ENCODE data around the gene ASB6.
"Not testable (repeated sequence)": the region's sequence is repeated elsewhere in the genome, so short reads cannot be mapped to it uniquely, and the experiment has no call there.

The ASB6 gene

GRCh38 chr9:129640871-129641749 lies 841 bp downstream of the ASB6 start:
- H3K4me1 ChIP-seq (ENCODE audit: control insufficient read depth in 1 of 2, insufficient read depth in 2 of 2, low read length in 2 of 2): peaks cover 11 to 22% of the 10 kb centered on the region in 2 donors
- no peaks in the 10 kb centered on the region for H3K9me3 ChIP-seq (ENCODE audit: control insufficient read depth in 1 of 2, low read length in 2 of 2)
- peak overlapping the region; percentile 81 to 95 for H3K4me3 ChIP-seq (ENCODE audit: low read depth in 1 of 2, low read length in 2 of 2)
- peak overlapping the region; percentile 16 for H3K27ac ChIP-seq (ENCODE audit: low read length)
- H3K36me3 ChIP-seq (ENCODE audit: control insufficient read depth in 1 of 2, insufficient read depth in 2 of 2, low read length in 2 of 2): peaks cover 11 to 28% of the 10 kb centered on the region in 2 donors
- no peaks in the 10 kb centered on the region for H3K27me3 ChIP-seq (ENCODE audit: low read depth, low read length)

- H3K27ac ChIP-seq (ENCODE audit: low read length): no peak overlapping the region
- peak overlapping the region; percentile 81 to 95 for H3K4me3 ChIP-seq (ENCODE audit: low read depth in 1 of 2, low read length in 2 of 2)
- no peaks in the 10 kb centered on the region for H3K27me3 ChIP-seq (ENCODE audit: low read depth, low read length)
- no peaks in the 10 kb centered on the region for H3K9me3 ChIP-seq (ENCODE audit: control insufficient read depth in 1 of 2, low read length in 2 of 2)
- H3K36me3 ChIP-seq (ENCODE audit: control insufficient read depth in 1 of 2, insufficient read depth in 2 of 2, low read length in 2 of 2): peaks cover 12 to 31% of the 10 kb centered on the region in 2 donors
- peaks cover 11 to 22% of the 10 kb centered on the region in 2 donors for H3K4me1 ChIP-seq (ENCODE audit: control insufficient read depth in 1 of 2, insufficient read depth in 2 of 2, low read length in 2 of 2)
Observed at GRCh38 chr9:129640086-129640870, 1.7 kb downstream of the ASB6 start.

DNA sequence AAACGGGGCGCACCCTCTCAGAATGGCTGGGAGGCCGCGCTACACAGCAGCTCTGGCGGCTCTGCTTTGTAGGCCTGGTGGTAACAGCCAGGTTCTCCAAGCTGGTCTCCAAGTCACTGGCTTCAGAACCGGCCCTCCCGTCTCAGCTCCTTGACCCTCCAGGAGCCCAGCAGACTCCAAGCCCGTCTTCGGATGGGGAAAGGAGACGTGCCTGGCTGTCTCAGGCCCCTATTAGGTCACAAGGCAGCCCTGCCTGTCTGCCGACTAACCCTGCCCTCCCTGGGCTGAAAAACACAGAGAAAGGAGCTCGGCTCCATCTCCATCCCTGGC lies 2.2 kb downstream of the ASB6 start:
- Histone ChIP-seq H3K27ac (ENCODE audit: low read length) (no peak overlapping the region), H3K27me3 (ENCODE audit: low read depth, low read length) (no peaks in the 10 kb centered on the region), H3K36me3 (ENCODE audit: control insufficient read depth in 1 of 2, insufficient read depth in 2 of 2, low read length in 2 of 2) (peaks cover 17 to 37% of the 10 kb centered on the region in 2 donors), H3K4me3 (ENCODE audit: low read depth in 1 of 2, low read length in 2 of 2) (no peak overlapping the region), H3K9me3 (ENCODE audit: control insufficient read depth in 1 of 2, low read length in 2 of 2) (no peaks in the 10 kb centered on the region), H3K4me1 (ENCODE audit: control insufficient read depth in 1 of 2, insufficient read depth in 2 of 2, low read length in 2 of 2) (peaks cover 11 to 22% of the 10 kb centered on the region in 2 donors)

DNA sequence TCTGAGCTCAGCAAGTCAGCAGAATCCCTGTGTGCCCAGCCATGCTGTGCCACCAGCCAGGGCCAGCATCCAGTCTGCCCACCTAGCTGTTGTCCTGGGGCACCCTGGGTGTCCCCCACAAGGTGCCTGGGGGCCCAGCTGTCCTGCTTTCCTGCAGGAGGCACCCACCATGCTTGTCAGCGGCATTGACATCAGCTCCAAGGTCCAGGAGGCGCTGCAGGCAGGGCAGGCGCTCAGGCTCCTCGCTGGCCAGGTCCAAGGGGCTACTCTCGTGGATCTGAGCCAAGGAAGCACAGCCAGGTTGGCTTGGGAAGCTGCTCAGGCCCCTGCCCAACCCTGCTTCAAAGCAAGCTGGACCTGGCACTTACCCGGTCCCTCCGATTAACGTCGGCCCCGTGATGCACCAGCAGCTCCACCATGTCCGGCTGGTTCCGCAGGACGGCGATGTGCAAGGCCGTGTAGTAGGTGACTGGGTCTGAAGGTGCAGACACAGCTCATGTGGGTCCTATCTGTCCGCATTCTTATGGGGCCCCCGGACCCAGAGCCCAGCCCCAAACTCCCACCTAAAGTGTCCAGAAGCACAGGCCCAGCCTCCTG lies 2.8 kb downstream of the ASB6 start:
- Histone ChIP-seq H3K27ac (ENCODE audit: low read length) (no peak overlapping the region), H3K9me3 (ENCODE audit: control insufficient read depth in 1 of 2, low read length in 2 of 2) (no peaks in the 10 kb centered on the region), H3K4me3 (ENCODE audit: low read depth in 1 of 2, low read length in 2 of 2) (no peak overlapping the region), H3K27me3 (ENCODE audit: low read depth, low read length) (no peaks in the 10 kb centered on the region), H3K4me1 (ENCODE audit: control insufficient read depth in 1 of 2, insufficient read depth in 2 of 2, low read length in 2 of 2) (peaks cover 11 to 22% of the 10 kb centered on the region in 2 donors), H3K36me3 (ENCODE audit: control insufficient read depth in 1 of 2, insufficient read depth in 2 of 2, low read length in 2 of 2) (peaks cover 20 to 43% of the 10 kb centered on the region in 2 donors)

- H3K9me3 ChIP-seq (ENCODE audit: control insufficient read depth in 1 of 2, low read length in 2 of 2): no peaks in the 10 kb centered on the region
- H3K4me1 ChIP-seq (ENCODE audit: control insufficient read depth in 1 of 2, insufficient read depth in 2 of 2, low read length in 2 of 2): peaks cover 11 to 22% of the 10 kb centered on the region in 2 donors
- H3K36me3 ChIP-seq (ENCODE audit: control insufficient read depth in 1 of 2, insufficient read depth in 2 of 2, low read length in 2 of 2): peaks cover 31 to 55% of the 10 kb centered on the region in 2 donors
- H3K27me3 ChIP-seq (ENCODE audit: low read depth, low read length): no peaks in the 10 kb centered on the region
- no peak overlapping the region for H3K4me3 ChIP-seq (ENCODE audit: low read depth in 1 of 2, low read length in 2 of 2)
- no peak overlapping the region for H3K27ac ChIP-seq (ENCODE audit: low read length)
Observed at GRCh38 chr9:129637673-129638439, 4.1 kb downstream of the ASB6 start.

- H3K4me1 ChIP-seq (ENCODE audit: control insufficient read depth in 1 of 2, insufficient read depth in 2 of 2, low read length in 2 of 2): peaks cover 11 to 22% of the 10 kb centered on the region in 2 donors
- H3K9me3 ChIP-seq (ENCODE audit: control insufficient read depth in 1 of 2, low read length in 2 of 2): no peaks in the 10 kb centered on the region
- no peak overlapping the region for H3K27ac ChIP-seq (ENCODE audit: low read length)
- no peaks in the 10 kb centered on the region for H3K27me3 ChIP-seq (ENCODE audit: low read depth, low read length)
- H3K4me3 ChIP-seq (ENCODE audit: low read depth in 1 of 2, low read length in 2 of 2): no peak overlapping the region
- H3K36me3 ChIP-seq (ENCODE audit: control insufficient read depth in 1 of 2, insufficient read depth in 2 of 2, low read length in 2 of 2): peaks cover 34 to 61% of the 10 kb centered on the region in 2 donors
Observed at GRCh38 chr9:129637102-129637501, 4.8 kb downstream of the ASB6 start.

DNA sequence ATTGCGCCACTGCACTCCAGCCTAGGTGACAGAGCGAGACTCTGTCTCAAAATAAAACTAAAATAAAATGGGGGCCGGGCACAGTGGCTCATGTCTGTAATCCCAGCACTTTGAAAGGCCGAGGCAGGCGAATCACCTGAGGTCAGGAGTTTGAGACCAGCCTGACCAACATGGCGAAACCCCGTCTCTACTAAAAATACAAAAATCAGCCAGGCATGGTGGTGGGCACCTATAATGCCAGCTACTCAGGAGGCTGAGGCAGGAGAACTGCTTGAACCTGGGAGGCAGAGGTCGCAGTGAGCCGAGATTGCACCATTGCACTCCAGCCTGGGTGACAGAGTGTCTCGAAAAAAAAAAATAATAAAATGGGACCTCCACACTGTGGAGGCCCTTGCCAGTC lies 5.6 kb downstream of the ASB6 start:
- H3K27ac ChIP-seq (ENCODE audit: low read length); H3K9me3 ChIP-seq (ENCODE audit: control insufficient read depth in 1 of 2, low read length in 2 of 2); H3K27me3 ChIP-seq (ENCODE audit: low read depth, low read length); H3K4me3 ChIP-seq (ENCODE audit: low read depth in 1 of 2, low read length in 2 of 2): not testable (repeated sequence)
- peaks cover 34 to 61% of the 10 kb centered on the region in 2 donors for H3K36me3 ChIP-seq (ENCODE audit: control insufficient read depth in 1 of 2, insufficient read depth in 2 of 2, low read length in 2 of 2)
- peaks cover 11 to 26% of the 10 kb centered on the region in 2 donors for H3K4me1 ChIP-seq (ENCODE audit: control insufficient read depth in 1 of 2, insufficient read depth in 2 of 2, low read length in 2 of 2)

DNA sequence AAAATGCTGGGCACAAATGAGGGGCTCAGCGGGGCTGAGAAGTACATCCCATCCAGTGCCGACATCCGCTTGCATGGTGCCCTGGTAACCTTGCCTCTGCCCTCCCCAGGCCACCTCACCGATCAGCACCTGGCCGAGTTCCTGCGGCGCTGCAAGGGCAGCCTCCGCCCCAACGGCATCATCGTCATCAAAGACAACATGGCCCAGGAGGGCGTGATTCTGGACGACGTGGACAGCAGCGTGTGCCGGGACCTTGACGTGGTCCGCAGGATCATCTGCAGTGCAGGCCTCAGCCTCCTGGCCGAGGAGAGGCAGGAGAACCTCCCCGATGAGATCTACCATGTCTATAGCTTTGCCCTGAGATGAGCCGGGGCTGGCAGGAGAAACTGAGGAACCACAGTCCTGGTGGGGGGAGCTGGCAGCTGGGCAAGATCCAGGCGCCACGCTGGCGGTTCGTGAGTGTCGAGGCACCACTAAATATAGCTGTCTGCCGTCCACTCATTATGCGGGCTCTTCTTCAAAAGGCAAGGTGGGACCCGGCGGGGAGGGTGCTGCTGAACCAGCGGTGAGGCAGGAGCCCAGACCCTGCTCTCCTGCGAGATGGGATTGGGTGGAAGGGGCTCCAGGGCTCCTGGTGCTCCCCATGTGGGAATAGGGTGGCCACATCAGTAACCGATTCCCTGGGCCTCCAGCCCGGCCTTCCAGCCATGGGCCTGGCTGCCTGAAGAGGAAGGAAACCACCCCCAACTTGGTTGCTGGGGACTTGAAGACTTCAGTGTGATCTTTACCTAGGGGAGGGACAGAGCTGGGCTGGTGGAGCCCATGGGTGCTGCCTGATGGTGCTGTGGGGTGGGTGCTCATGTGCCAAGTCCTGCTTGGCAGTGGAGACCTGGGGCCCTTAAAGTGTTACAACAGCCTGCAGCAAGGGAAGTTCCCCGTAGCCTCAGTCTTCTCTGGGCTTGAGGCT lies 6.6 kb downstream of the ASB6 start:
- Histone ChIP-seq H3K27me3 (ENCODE audit: low read depth, low read length) (no peaks in the 10 kb centered on the region), H3K4me3 (ENCODE audit: low read depth in 1 of 2, low read length in 2 of 2) (no peak overlapping the region), H3K9me3 (ENCODE audit: control insufficient read depth in 1 of 2, low read length in 2 of 2) (no peaks in the 10 kb centered on the region), H3K27ac (ENCODE audit: low read length) (no peak overlapping the region), H3K4me1 (ENCODE audit: control insufficient read depth in 1 of 2, insufficient read depth in 2 of 2, low read length in 2 of 2) (peaks cover 3 to 26% of the 10 kb centered on the region in 2 donors), H3K36me3 (ENCODE audit: control insufficient read depth in 1 of 2, insufficient read depth in 2 of 2, low read length in 2 of 2) (peaks cover 34 to 61% of the 10 kb centered on the region in 2 donors)

GRCh38 chr9:129633848-129634247 lies 8.1 kb downstream of the ASB6 start:
- Histone ChIP-seq H3K4me3 (ENCODE audit: low read depth in 1 of 2, low read length in 2 of 2) (no peak overlapping the region), H3K27me3 (ENCODE audit: low read depth, low read length) (no peaks in the 10 kb centered on the region), H3K9me3 (ENCODE audit: control insufficient read depth in 1 of 2, low read length in 2 of 2) (no peaks in the 10 kb centered on the region), H3K27ac (ENCODE audit: low read length) (no peak overlapping the region), H3K36me3 (ENCODE audit: control insufficient read depth in 1 of 2, insufficient read depth in 2 of 2, low read length in 2 of 2) (peaks cover 34 to 56% of the 10 kb centered on the region in 2 donors), H3K4me1 (ENCODE audit: control insufficient read depth in 1 of 2, insufficient read depth in 2 of 2, low read length in 2 of 2) (peaks cover 0 to 24% of the 10 kb centered on the region in 2 donors)

DNA sequence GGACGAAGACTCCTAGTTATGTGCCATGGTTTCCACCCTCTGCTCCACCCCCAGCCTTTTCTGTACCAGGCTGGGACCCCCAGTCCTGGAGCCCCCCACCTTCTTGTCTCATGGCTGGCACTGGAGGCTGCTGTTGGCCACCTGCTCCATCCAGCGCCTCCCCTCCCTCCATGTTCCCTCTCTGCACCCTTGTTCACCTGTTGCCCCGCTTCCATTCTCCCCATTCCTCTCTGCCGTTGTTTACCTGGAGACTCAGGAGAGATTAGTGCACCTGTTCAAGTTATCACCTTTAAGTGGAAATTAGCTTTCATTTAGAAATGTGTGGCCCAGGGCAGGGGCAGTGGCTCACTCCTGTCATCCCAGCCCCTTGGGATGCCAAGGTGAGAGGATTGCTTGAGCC lies 8.7 kb downstream of the ASB6 start:
- H3K4me1 ChIP-seq (ENCODE audit: control insufficient read depth in 1 of 2, insufficient read depth in 2 of 2, low read length in 2 of 2): peaks cover 4 to 31% of the 10 kb centered on the region in 2 donors
- peaks cover 34 to 50% of the 10 kb centered on the region in 2 donors for H3K36me3 ChIP-seq (ENCODE audit: control insufficient read depth in 1 of 2, insufficient read depth in 2 of 2, low read length in 2 of 2)
- H3K9me3 ChIP-seq (ENCODE audit: control insufficient read depth in 1 of 2, low read length in 2 of 2): no peaks in the 10 kb centered on the region
- H3K4me3 ChIP-seq (ENCODE audit: low read depth in 1 of 2, low read length in 2 of 2): no peak overlapping the region
- no peak overlapping the region for H3K27ac ChIP-seq (ENCODE audit: low read length)
- no peaks in the 10 kb centered on the region for H3K27me3 ChIP-seq (ENCODE audit: low read depth, low read length)
